Neural progenitor cell (in vitro differentiated cells): ENCODE data around the gene ACVR1.

ENCODE experiments used
- CTCF ChIP-seq: fragments of 200-600 bp; sonication (generic); IDR thresholded peaks from 2 replicates; pipeline ENCODE4 v1.5.1; 2017; ENCODE audit warnings: antibody characterized with exemption, mild to moderate bottlenecking
- EZH2 ChIP-seq: fragments of 200-600 bp; sonication (generic); IDR thresholded peaks from 2 replicates; pipeline ENCODE4 v1.6.1; 2017; ENCODE audit warnings: antibody characterized with exemption, mild to moderate bottlenecking, moderate library complexity

DNA sequence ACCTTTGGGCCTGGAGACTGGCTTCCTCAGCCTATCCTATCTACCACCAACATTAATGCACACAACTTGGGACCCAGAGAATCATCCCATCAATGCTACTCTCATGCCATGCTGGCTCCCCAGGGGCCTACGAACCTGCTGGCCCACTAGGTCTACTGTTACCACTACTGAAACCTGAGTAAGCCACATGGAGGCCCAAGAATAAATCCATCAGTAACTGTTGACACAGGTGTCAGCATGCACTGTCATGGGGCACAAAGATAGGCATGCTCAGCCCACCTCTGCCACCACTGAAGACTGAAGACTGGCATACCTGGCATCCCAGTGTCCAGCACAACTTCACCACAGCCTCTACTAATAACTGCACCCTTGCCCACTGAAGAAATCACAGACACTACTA is 176.3 kb downstream of the ACVR1 start:
- TF ChIP-seq CTCF (no peak), EZH2 (no peak)
